ENCODE results near the gene SLC25A41.

SLC25A41 gene

DNA sequence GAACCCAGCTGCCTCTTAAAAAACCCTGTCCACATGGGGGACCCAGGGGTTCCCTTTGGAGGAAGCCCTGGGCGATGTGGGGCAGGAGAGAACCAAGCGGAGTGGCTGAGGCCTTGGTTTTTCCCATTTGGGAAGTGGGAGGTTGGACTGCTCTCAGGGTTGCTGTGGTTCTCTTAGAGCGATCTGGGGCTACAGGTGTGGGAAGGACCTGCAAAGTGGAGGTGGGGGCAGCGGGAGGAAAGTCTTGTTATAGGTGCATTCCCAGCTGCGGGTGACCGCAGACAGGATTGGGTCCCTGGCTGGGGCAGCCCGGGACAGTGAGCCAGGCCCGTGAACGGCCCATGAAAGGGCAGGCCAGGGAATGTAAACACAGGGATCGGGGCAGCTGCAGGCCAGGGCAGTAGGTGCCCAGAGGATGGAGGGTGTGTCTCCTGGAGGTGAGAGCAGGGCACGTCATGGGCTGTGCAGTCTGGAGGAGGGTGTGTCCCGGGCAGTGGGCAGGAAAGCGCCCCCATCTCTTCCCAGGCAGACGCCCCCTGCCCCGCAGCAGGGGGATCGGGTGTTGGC is 25.2 kb upstream of the SLC25A41 start:
- peak overlapping the region; percentile 69 for H3K4me3 ChIP-seq (ENCODE audit: low read depth, low read length)
- H3K9ac ChIP-seq (ENCODE audit: low read depth, low read length) = no peak overlapping the region
- peaks cover 14% of the 10 kb centered on the region for H3K36me3 ChIP-seq (ENCODE audit: control insufficient read depth, insufficient read depth, low read length)
- H3K27me3 ChIP-seq (ENCODE audit: control insufficient read depth, insufficient read depth, low read length) = peaks cover 6% of the 10 kb centered on the region
- H3K9me3 ChIP-seq (ENCODE audit: control insufficient read depth, insufficient read depth, low read length) = no peaks in the 10 kb centered on the region
- H3K4me1 ChIP-seq (ENCODE audit: control insufficient read depth, insufficient read depth, low read length) = peaks cover 5% of the 10 kb centered on the region

DNA sequence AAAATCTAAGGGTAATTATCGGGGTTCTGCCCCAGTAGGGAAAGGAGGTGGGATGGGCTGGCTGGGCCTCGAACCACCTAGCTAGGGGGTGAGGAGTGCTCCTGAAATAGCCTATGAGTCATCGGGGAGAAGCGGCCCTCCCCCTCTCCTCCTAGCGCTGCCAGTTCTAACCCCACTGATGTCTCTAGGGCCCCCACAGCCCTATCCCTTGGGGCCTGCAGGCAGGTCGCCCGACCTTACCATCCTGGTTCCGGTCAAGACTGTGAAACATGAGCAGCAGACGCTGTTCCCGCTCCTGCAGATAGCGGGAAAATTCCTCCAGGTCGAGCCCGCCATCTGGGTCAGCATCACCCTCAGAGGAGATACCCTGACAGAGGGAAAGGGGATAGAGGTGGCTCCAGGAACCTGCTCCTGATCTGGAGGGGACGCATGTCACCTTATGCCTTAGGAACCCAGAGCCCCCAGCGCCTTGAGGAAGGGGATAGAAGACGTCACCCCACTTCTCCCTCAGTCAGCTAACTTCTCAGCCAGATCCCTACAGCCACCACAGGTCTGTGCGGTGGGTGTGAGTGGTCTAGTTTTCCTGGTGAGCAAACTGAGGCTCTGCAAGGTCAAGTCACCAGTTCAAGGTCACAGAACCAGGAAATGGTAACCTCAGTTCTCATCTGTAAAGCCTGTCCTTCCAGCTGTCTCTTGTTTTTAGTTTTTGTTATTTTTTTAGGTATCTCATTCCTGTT is 24.6 kb upstream of the SLC25A41 start:
- H3K9ac ChIP-seq (ENCODE audit: low read depth, low read length) = no peak overlapping the region

GRCh38 chr19:6455924-6456323 is 22.4 kb upstream of the SLC25A41 start:
- no peak overlapping the region for H3K4me3 ChIP-seq (ENCODE audit: low read depth, low read length)
- peaks cover 5% of the 10 kb centered on the region for H3K4me1 ChIP-seq (ENCODE audit: control insufficient read depth, insufficient read depth, low read length)
- no peaks in the 10 kb centered on the region for H3K9me3 ChIP-seq (ENCODE audit: control insufficient read depth, insufficient read depth, low read length)
- no peaks in the 10 kb centered on the region for H3K27me3 ChIP-seq (ENCODE audit: control insufficient read depth, insufficient read depth, low read length)
- H3K36me3 ChIP-seq (ENCODE audit: control insufficient read depth, insufficient read depth, low read length) = peaks cover 15% of the 10 kb centered on the region
- no peak overlapping the region for H3K9ac ChIP-seq (ENCODE audit: low read depth, low read length)

More for the DNA sequence above, 24.6 kb upstream of the SLC25A41 start:
- Histone ChIP-seq H3K9me3 (ENCODE audit: control insufficient read depth, insufficient read depth, low read length) (no peaks in the 10 kb centered on the region), H3K4me3 (ENCODE audit: low read depth, low read length) (peak overlapping the region; percentile 69), H3K27me3 (ENCODE audit: control insufficient read depth, insufficient read depth, low read length) (peaks cover 6% of the 10 kb centered on the region), H3K4me1 (ENCODE audit: control insufficient read depth, insufficient read depth, low read length) (peaks cover 5% of the 10 kb centered on the region), H3K36me3 (ENCODE audit: control insufficient read depth, insufficient read depth, low read length) (peaks cover 15% of the 10 kb centered on the region)

- H3K9ac ChIP-seq (ENCODE audit: low read depth, low read length) = no peak overlapping the region
- H3K4me1 ChIP-seq (ENCODE audit: control insufficient read depth, insufficient read depth, low read length) = peaks cover 5% of the 10 kb centered on the region
- H3K4me3 ChIP-seq (ENCODE audit: low read depth, low read length) = no peak overlapping the region
- no peaks in the 10 kb centered on the region for H3K27me3 ChIP-seq (ENCODE audit: control insufficient read depth, insufficient read depth, low read length)
- H3K9me3 ChIP-seq (ENCODE audit: control insufficient read depth, insufficient read depth, low read length) = no peaks in the 10 kb centered on the region
- H3K36me3 ChIP-seq (ENCODE audit: control insufficient read depth, insufficient read depth, low read length) = peaks cover 15% of the 10 kb centered on the region
Observed at GRCh38 chr19:6453951-6454565, 20.5 kb upstream of the SLC25A41 start.

- no peak overlapping the region for H3K9ac ChIP-seq (ENCODE audit: low read depth, low read length)
- no peaks in the 10 kb centered on the region for H3K27me3 ChIP-seq (ENCODE audit: control insufficient read depth, insufficient read depth, low read length)
- H3K4me1 ChIP-seq (ENCODE audit: control insufficient read depth, insufficient read depth, low read length) = no peaks in the 10 kb centered on the region
- peaks cover 15% of the 10 kb centered on the region for H3K36me3 ChIP-seq (ENCODE audit: control insufficient read depth, insufficient read depth, low read length)
- no peak overlapping the region for H3K4me3 ChIP-seq (ENCODE audit: low read depth, low read length)
- no peaks in the 10 kb centered on the region for H3K9me3 ChIP-seq (ENCODE audit: control insufficient read depth, insufficient read depth, low read length)
Observed at GRCh38 chr19:6452899-6453298, 19.3 kb upstream of the SLC25A41 start.

GRCh38 chr19:6452223-6452614 is 18.7 kb upstream of the SLC25A41 start:
- Histone ChIP-seq H3K27me3 (ENCODE audit: control insufficient read depth, insufficient read depth, low read length) (no peaks in the 10 kb centered on the region), H3K36me3 (ENCODE audit: control insufficient read depth, insufficient read depth, low read length) (peaks cover 15% of the 10 kb centered on the region), H3K4me1 (ENCODE audit: control insufficient read depth, insufficient read depth, low read length) (no peaks in the 10 kb centered on the region), H3K9ac (ENCODE audit: low read depth, low read length) (no peak overlapping the region), H3K4me3 (ENCODE audit: low read depth, low read length) (no peak overlapping the region), H3K9me3 (ENCODE audit: control insufficient read depth, insufficient read depth, low read length) (no peaks in the 10 kb centered on the region)

DNA sequence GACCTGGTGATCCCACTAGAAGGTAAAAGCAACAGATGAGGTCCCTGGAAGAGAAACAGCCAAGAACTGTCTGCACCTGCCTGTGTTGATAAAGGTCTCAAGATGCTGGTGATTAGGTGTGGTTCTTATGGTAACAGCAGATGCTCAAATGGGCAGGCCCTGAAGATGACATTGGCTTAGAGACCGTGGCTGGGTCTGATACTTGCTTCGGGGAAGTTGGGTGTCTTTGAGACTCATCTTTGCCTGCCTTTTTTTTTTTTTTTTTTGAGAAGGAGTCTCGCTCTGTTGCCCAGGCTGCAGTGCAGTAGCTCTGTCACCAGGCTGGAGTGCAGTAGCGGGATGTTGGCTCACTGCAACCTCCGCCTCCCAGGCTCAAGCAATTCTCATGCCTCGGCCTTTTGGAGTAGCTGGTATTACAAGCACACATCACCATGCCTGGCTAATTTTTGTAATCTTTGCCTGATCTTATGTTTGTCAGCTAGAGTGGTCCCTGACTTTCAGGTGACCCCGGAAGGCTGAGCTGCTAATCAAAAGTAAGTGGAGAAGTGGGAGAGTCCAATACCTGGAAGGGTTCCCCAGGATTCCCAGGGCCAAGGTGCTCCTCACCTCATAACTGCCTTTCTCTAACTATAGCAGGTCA is 18.1 kb upstream of the SLC25A41 start:
- H3K36me3 ChIP-seq (ENCODE audit: control insufficient read depth, insufficient read depth, low read length) = peaks cover 15% of the 10 kb centered on the region
- H3K4me1 ChIP-seq (ENCODE audit: control insufficient read depth, insufficient read depth, low read length) = no peaks in the 10 kb centered on the region
- H3K27me3 ChIP-seq (ENCODE audit: control insufficient read depth, insufficient read depth, low read length) = no peaks in the 10 kb centered on the region
- H3K9me3 ChIP-seq (ENCODE audit: control insufficient read depth, insufficient read depth, low read length) = no peaks in the 10 kb centered on the region
- no peak overlapping the region for H3K4me3 ChIP-seq (ENCODE audit: low read depth, low read length)
- H3K9ac ChIP-seq (ENCODE audit: low read depth, low read length) = no peak overlapping the region

- H3K9me3 ChIP-seq (ENCODE audit: control insufficient read depth, insufficient read depth, low read length) = no peaks in the 10 kb centered on the region
- no peak overlapping the region for H3K9ac ChIP-seq (ENCODE audit: low read depth, low read length)
- H3K36me3 ChIP-seq (ENCODE audit: control insufficient read depth, insufficient read depth, low read length) = peaks cover 13% of the 10 kb centered on the region
- H3K4me3 ChIP-seq (ENCODE audit: low read depth, low read length) = no peak overlapping the region
- H3K27me3 ChIP-seq (ENCODE audit: control insufficient read depth, insufficient read depth, low read length) = no peaks in the 10 kb centered on the region
- H3K4me1 ChIP-seq (ENCODE audit: control insufficient read depth, insufficient read depth, low read length) = no peaks in the 10 kb centered on the region
Observed at GRCh38 chr19:6450166-6450565, 16.6 kb upstream of the SLC25A41 start.

DNA sequence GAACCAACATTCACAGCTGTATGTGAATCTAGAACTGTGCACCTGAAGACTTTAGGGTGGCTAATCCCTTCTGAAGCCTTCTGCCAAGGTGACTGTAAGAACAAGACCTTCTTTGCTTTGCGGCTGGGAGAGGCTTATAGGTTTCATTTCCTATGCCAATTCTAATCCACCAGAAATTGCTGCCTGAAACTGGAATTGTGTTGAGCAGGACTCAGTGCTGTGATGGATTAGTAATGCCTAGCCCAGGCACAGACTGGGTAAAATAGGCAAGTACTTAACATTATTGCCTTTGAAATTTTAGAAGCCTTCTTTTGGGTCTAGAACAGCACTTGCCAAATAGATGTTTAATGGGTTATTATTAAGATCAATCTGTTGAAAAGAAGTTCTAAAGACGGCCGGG is 14.5 kb upstream of the SLC25A41 start:
- H3K4me3 ChIP-seq (ENCODE audit: low read depth, low read length) = no peak overlapping the region
- no peak overlapping the region for H3K9ac ChIP-seq (ENCODE audit: low read depth, low read length)
- no peaks in the 10 kb centered on the region for H3K36me3 ChIP-seq (ENCODE audit: control insufficient read depth, insufficient read depth, low read length)

GRCh38 chr19:6446452-6446851 is 12.9 kb upstream of the SLC25A41 start:
- no peaks in the 10 kb centered on the region for H3K4me1 ChIP-seq (ENCODE audit: control insufficient read depth, insufficient read depth, low read length)
- no peaks in the 10 kb centered on the region for H3K9me3 ChIP-seq (ENCODE audit: control insufficient read depth, insufficient read depth, low read length)
- no peaks in the 10 kb centered on the region for H3K36me3 ChIP-seq (ENCODE audit: control insufficient read depth, insufficient read depth, low read length)
- H3K27me3 ChIP-seq (ENCODE audit: control insufficient read depth, insufficient read depth, low read length) = no peaks in the 10 kb centered on the region
- H3K9ac ChIP-seq (ENCODE audit: low read depth, low read length) = no peak overlapping the region
- no peak overlapping the region for H3K4me3 ChIP-seq (ENCODE audit: low read depth, low read length)

More for the DNA sequence above, 14.5 kb upstream of the SLC25A41 start:
- Histone ChIP-seq H3K9me3 (ENCODE audit: control insufficient read depth, insufficient read depth, low read length) (no peaks in the 10 kb centered on the region), H3K4me1 (ENCODE audit: control insufficient read depth, insufficient read depth, low read length) (no peaks in the 10 kb centered on the region), H3K27me3 (ENCODE audit: control insufficient read depth, insufficient read depth, low read length) (no peaks in the 10 kb centered on the region)

- no peak overlapping the region for H3K4me3 ChIP-seq (ENCODE audit: low read depth, low read length)
- H3K4me1 ChIP-seq (ENCODE audit: control insufficient read depth, insufficient read depth, low read length) = no peaks in the 10 kb centered on the region
- H3K27me3 ChIP-seq (ENCODE audit: control insufficient read depth, insufficient read depth, low read length) = no peaks in the 10 kb centered on the region
- no peaks in the 10 kb centered on the region for H3K9me3 ChIP-seq (ENCODE audit: control insufficient read depth, insufficient read depth, low read length)
- no peaks in the 10 kb centered on the region for H3K36me3 ChIP-seq (ENCODE audit: control insufficient read depth, insufficient read depth, low read length)
- no peak overlapping the region for H3K9ac ChIP-seq (ENCODE audit: low read depth, low read length)
Observed at GRCh38 chr19:6443986-6444385, 10.4 kb upstream of the SLC25A41 start.
